Measurements from ENCODE around the gene PSMB3.

Gene PSMB3

GRCh38 chr17:38794221-38794620, 41.7 kb downstream of the PSMB3 start:
- H3K4me3 ChIP-seq (ENCODE audit: low read depth, low read length) = no peak overlapping the region
- TF ChIP-seq CTCF (IDR thresholded peaks at IDR 0.05; ENCODE audit: borderline replicate concordance, insufficient read depth, low read depth, low read length) = no peak

GRCh38 chr17:38796451-38797157, 44.1 kb downstream of the PSMB3 start:
- no peak overlapping the region for H3K4me3 ChIP-seq (ENCODE audit: low read depth, low read length)
- TF ChIP-seq CTCF (IDR thresholded peaks at IDR 0.05; ENCODE audit: borderline replicate concordance, insufficient read depth, low read depth, low read length) = no peak

- no peak for TF ChIP-seq CTCF (IDR thresholded peaks at IDR 0.05; ENCODE audit: borderline replicate concordance, insufficient read depth, low read depth, low read length)
- H3K4me3 ChIP-seq (ENCODE audit: low read depth, low read length) = no peak overlapping the region
These were observed 44.6 kb downstream of the PSMB3 start for GRCh38 chr17:38797158-38797490.

- TF ChIP-seq CTCF (IDR thresholded peaks at IDR 0.05; ENCODE audit: borderline replicate concordance, insufficient read depth, low read depth, low read length) = no peak
These were observed 45.3 kb downstream of the PSMB3 start for GRCh38 chr17:38797828-38798227.

GRCh38 chr17:38798614-38799500, 46.3 kb downstream of the PSMB3 start:
- TF ChIP-seq CTCF (IDR thresholded peaks at IDR 0.05; ENCODE audit: borderline replicate concordance, insufficient read depth, low read depth, low read length) = no peak
- peak overlapping the region; percentile 80 for H3K4me3 ChIP-seq (ENCODE audit: low read depth, low read length)

More at GRCh38 chr17:38797828-38798227, 45.3 kb downstream of the PSMB3 start:
- no peak overlapping the region for H3K4me3 ChIP-seq (ENCODE audit: low read depth, low read length)

GRCh38 chr17:38799501-38800236, 47.1 kb downstream of the PSMB3 start, which contains the start of gene PIP4K2B:
PIP4K2B (minus strand) TSS chr17:38799556; CDS start chr17:38799424, 132 bp downstream.
- TF ChIP-seq CTCF (IDR thresholded peaks at IDR 0.05; ENCODE audit: borderline replicate concordance, insufficient read depth, low read depth, low read length) = no peak
- H3K4me3 ChIP-seq (ENCODE audit: low read depth, low read length) = peak within 1 kb of the TSS; percentile 80

Data from GM12875 (cell line).